GM19463 (cell line): ENCODE results near the gene WDR77.
A peak's percentile ranks its signal among the peaks of the same experiment; 100 is the strongest.

Source experiments
- ATAC-seq: cut with Tn5 transposase; IDR thresholded peaks from one replicate; pipeline ENCODE4 v1.9.1; 2021; ENCODE audit warnings: mild to moderate bottlenecking, moderate library complexity; ENCODE audit not compliant: unreplicated experiment

WDR77 gene

DNA sequence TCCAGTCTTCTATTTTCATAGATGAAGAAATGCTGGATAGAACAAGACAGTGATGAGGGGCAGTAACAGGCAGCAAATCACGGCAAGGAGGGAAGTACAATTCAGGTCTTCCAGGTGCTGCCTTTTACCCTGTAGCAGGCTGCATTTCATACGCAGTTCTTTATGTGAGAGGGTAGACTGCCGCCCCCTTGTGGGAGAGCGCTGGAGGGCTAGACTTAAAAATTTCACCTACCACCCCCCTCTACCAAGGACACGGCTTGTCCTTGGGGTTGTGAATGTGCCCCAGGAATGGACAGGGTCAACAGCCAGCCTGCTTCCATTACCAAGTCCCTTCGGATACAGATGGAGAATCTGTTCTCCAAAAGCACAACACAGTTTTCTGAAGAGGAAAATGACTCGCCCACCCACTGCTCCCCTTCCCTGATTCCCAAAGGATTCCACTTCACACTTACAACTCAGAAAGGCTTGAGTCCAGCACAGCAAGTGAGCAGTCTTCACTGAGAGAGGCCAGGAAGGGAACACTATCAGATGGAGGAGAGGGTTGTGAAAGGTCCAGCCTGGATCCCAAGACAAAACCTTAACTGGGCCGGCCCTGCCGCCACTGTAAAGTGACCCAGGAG lies 7.4 kb downstream of the WDR77 start:
- no peak for ATAC-seq

DNA sequence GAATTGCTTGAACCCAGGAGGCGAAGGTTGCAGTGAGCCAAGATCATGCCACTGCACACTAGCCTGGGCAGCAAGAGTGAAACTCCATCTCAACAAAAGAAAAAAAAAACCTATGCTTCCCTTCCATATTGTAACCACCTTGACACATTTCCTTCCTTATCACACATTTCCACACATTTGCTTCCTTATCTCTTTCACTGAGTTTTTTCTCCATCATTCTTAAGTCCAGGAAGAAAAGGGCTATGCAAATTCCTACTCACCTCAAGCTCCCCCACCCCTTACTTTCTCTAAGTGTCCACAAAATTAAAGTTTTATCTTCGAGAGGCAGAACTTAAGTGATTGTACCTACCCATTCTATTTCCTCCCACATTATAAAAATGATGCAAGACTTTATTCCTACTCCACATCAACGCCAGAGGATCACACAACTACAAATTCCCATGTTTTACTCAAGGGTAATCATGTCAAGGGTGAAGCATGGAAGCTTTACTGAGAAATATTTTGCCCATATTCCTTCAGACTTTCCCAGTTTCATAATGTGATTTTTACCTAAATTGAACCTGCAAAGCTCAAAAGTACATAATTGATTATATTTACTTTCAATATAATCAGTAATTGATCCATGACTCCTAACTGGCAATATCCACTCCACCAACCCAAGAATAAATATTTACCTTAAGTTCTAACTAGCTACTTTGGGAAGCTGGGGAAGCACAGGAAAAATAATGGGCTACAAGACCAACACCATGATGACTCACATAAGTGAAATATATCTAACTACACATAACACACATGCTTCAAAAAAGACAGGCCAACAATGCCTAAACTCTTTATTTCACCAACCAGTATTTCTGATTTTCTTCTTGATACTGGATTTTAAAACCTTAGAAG lies 9.3 kb downstream of the WDR77 start:
- no peak for ATAC-seq

DNA sequence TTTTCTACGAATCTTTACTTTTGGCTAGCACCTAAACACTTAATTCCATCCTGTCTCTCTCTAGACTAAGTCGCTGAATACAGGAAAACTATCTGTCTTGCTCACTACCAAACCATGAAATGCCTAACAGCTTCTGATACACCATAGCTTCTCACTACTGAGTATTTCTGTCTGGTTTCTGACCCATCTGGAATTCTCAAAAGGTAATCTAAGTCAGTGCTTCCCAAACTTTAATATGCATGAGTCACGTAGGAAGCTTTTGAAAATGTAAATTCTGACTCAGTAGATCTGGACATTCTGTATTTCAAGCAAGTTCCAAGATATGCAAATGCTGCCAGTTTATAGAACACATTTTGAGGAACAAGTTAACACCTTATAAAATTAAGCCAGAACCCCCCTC lies 12.3 kb downstream of the WDR77 start:
- no peak for ATAC-seq

DNA sequence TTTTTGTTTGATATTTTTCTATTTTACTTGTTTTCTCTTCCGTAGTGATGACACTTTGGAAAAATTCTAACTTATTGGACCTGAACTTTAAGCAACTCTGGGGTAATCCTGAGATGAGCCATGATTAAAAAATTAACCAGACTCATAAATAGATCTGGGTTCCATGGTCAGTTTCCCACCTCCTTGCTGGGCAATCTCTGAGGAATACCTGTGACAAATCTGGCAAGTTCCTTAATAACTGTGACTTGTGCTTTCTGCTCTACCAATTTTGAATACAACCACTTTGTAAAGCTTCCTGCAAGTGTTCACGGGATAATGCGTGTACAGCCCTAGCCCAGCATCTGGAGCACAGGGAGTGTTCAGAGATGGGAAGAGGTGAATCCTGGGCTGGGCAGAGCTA lies 24.8 kb downstream of the WDR77 start:
- ATAC-seq, result no peak

DNA sequence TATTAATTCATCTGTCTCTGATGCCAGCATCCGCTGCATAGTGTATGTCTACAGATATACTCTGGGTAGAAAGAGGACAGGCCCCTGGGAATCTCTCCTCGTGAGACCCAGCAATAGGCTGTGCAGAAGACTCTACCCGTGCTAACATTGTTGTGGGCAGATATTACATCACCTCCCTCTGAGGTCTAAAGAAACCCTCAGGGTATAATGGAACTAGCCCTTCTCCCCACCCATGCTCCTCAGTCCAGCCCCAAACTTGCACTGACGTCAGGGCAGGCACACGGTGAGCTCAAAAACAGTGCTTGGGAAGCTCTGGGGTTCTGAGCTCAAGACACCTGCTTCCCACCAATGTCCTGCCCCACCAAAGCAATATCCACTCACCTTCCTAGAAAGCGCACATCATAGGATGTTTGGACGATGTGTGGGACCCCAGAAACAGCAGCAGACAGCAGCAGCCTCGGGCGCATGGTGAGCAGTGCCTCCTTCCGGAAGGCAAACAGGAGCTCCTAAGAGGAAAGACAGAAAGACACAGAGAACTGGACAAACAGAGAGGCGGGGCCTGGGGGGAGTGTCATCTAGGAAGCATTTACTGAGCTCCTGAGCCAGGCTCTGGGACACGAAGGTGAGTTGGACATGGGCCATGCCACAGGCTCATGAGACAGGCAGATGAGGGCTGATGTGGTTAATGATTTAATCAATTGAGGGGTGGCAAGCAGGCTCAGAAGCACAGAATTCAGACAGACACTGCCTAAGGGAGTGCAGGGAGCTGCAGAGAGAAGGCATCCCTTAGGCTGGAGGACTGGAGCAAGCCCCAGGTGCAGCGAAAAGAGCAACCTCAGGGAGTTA lies 26.3 kb downstream of the WDR77 start:
- no peak for ATAC-seq

DNA sequence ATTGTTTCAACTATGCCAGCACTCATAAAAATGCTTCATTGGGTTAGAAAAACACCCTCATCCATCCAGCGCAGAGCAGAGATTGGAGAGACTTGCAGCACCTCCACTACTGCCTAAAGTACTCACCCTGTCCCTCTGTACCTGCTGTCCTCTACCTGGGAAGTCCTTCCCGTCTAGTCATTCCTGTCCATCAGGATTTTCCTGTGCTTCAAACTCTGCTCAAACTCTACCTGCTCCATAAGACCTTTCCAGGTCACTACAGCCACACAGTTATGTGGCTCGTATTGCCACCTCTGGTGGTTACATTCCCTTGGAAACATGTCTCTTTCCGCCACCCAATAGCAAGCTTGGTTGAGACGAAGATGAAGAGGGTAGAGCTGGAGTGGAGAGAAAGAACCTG lies 28.7 kb downstream of the WDR77 start:
- no peak for ATAC-seq

DNA sequence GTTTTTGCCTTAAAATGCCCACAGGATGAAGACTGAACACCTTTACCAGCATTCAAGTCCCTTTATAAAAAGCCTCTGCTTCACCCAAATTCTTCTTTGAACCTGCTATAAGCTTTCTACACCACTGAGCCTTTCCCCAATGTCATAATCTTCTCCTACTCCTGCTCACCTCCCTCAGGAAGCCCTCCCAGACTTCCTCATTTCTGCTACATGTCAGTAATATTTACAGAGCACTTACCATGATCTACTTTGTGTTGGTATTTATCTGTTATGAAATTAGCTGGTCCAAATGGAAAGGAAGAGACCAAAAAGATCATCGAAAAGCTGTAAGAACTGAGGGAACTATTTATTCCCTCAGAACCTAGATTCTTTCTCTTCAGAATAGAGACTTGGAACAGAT lies 30.0 kb downstream of the WDR77 start:
- no peak for ATAC-seq

DNA sequence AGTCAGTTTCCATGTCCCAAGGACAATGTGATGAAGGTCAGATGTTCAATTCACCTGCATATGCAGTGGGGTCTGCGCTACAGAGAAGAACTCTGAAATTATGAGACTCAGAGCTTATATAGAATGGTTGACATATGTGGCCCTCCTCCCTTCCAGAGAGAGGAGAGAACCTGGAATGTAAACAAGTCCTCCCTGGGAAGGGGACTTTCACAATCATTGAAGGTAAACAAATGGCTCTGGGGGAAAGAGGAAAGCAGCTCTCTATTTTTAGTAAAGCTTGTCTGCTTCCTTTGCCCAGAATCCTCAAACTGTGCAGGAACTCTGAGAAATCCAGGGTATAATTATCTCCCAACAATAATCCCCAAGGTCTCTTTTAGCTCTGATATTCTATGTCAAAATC lies 31.3 kb downstream of the WDR77 start:
- ATAC-seq, result no peak

DNA sequence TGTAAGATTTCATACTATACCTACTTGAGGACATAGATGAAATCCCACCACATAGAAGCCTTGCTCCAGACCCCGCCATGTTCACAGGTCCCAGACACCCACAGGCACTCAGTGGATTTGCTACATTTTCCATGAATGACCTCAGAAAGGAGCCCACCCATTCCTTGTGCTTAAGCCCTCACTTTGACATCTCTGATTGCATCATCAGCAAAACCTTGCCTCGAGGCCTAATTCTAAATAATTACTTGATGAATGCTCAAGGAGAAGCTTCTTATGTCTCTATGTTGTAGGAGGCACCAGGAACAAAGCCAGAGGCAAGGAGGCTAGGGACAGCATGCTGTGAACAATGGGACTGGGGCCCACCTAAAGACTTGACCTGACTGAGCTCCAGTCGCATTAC lies 33.6 kb downstream of the WDR77 start:
- ATAC-seq, result no peak

DNA sequence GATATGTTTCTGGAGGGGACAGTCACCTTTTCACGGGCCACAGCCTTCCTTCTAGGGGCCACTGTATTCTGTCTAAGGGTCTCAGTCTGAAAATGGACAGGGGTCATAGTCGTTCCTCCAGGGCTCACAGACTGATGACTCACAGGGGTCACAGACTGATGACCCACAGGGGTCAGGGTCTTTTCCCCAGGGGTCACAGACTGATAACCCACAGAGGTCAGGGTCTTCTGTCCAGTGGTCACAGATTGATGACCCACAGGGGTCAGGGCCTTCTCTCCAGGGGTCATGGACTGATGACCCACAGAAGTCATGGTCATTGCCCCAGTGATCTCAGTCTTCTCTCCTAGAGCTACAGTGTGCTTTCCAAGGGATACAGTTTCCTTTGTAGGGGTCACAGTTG lies 34.3 kb downstream of the WDR77 start:
- no peak for ATAC-seq

DNA sequence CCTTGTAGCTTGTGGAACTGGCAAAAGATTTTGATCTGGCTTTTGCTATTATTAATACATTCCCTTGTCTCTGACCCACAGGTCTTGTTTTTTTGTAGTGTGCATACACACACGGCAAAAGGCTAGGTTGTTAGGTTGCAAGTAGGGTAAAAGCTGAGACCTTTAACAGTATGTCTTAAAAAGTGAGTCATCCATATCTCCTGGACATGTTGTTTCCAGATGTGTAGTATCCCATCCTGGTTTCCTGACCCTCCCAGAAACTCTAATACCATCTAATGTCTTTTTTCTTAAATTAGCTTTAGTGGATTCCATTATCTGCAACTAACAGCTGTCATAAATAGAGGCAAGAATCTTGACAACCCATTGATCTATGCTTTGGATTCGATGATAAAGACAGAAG lies 36.2 kb downstream of the WDR77 start:
- ATAC-seq, result no peak

DNA sequence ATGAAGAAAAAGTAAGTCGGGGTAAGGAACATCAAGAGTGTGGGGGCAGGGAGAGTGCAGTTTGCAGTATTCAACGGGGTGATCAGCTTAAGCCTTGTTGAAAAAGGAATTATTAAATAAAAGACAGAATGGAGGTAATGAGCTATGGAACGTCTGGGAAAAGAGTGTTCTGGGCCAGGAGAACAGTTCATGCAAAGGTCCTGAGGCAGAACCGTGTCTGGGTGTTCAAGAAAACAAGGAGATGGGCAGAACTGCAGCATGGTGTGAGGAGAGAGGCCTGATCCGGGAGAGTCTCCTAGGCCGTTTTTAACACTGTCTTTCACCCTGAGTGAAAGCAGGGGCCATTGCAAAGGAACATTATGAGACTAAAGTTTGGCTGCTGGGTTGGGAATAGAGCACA lies 41.8 kb downstream of the WDR77 start:
- ATAC-seq, result no peak

DNA sequence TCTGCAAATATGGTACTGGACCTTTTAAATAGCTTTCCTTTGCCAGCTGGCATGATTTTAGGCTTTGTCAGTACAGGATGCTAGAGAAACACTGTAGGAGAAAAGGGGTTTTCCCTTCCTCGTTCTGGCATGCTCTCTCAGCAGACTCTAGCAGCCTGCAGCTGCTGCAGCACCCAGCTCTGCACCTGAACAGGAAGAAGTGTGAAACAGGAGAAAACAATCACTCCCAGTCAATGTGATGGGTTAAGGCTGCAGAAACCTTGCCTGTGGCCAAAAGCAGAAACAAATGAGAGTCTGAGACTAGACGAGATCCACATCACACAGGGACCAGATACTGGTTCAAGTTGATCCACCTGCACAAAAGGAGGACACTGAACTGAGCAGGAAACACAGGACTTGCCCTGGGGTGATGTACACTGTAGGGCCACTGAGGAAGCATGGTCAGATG lies 42.7 kb downstream of the WDR77 start:
- peak; percentile 96 for ATAC-seq

DNA sequence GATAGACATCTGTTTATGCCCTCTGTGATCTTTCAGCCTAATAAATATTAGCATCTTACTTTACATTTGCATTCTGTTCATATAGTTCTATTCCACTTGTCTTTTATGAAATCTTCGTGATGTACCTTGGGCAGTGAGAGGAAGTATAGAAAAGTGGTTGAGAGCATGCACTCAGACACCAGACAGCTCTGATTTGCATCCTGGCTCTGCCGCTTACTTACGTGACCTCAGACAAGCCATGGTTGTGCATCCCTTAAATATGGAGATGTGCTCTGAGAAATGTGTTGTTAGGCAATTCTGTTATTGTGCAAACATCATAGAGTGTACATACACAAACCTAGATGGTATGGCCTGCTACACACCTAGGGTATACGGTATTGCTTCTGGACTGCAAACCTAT lies 44.5 kb downstream of the WDR77 start:
- ATAC-seq, result no peak

DNA sequence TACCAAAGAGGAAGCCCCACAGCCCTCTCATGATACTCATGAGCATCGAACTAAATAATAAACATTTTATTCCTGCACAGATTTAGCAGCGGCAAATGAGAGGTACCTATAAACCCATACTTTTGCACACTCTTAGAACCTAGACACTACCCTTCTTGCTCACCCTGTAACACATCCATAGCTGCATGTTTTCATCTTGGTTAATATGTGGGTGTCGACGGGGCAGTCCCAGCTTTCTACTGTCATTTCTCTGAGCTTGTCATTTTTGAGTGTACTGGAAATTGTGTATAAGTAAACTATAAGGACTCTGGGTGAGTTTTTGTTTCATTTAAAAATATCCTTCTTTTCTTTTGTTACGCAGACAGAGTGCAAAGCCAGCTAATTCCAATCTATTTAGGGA lies 47.0 kb downstream of the WDR77 start:
- no peak for ATAC-seq

DNA sequence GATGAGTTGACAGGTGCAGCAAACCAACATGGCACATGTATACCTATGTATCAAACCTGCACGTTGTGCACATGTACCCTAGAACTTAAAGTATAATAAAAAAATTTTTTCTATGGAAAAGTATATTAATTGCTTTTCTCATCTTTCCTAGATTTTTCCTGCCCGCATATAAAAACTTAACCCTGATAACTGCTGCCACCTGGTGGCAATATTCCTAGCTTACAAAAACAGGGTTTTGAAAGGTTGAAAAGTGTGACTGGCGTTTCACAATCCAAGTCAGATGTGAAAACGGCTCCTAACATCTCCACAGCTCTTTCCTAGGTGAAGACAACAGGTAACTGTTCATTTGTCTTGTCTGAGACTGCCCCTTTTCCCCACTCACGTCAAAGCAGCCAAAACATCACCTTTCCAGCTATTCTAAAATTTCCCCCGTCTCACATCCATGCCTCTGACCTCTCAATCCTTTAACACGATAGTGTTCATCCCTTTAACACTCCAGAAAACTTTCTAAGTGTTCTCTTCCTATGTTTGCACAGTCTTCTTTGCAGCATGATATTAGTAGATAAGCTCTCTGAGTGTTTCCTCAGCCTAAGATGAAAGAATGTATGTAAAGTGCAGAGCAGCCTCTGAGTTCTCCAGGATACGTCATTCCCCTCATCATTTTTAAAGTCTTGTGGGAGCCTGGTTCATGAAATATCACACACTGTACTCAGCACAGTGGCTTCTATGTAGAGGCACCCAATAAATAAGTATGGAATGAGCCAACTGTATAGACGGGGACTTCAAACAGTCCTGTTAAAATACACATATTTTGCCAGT lies 49.1 kb downstream of the WDR77 start:
- no peak for ATAC-seq

DNA sequence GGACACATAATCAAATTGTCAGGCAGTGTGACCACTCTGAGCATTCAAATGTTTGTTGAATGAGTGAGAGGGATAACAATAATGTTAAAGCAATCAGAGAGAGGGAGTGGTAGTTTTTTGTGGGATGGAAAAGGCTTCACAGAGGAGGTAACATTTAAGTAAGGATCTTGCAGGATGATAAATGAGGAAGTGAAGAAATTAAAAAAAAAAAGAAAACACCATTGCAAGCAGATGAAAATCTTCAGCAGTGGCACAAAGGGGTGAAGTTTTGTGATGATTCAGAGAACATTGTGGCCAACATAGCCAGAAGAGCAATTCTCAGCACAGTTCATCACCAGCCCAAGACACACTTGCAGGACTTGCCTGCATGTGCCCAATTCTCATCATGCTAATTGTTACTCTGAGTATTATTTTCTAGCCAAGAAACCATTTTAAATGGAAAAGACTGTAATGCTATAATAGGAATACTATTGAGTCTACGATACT lies 56.6 kb downstream of the WDR77 start:
- no peak for ATAC-seq

DNA sequence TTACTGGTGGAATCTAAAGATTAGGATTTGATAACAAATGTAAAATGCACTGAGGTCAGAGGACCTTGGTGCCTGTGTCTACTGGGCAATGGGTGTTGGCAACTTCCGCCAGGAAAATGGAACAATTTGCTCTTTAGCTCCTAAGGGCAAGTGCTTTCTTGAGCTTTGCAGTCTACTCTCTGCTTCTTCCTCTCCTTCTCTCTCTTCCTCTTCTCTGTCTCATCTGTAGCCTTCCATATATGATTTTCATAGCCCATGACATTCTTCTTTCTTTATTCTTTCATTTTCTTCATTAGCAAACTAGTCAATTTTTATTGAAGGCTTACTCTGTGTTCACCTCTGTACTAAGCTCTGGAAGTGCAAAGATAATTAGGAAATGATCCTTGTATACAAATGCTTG lies 57.0 kb downstream of the WDR77 start:
- ATAC-seq, result no peak
